Bronchial epithelial cell (primary cell): Measurements from ENCODE around the gene TMSB10. TPM values are rescaled to one million over a fixed set of nuclear protein-coding genes. Genes with fewer than 3 reads are reported as not detected.

Experiments used
- DNase-seq: peaks from one replicate; pipeline ENCODE4 v3.0.0-alpha.2; 2010; ENCODE audit warnings: low read depth
- FAIRE-seq: peaks from 2 replicates; lab custom pipeline; 2011; peaks lifted over from hg19 to GRCh38; lab: Jason Lieb, UNC
- H3K27me3 ChIP-seq: 2 replicates; pipeline ENCODE4 v1.5.1; 2011; ENCODE audit warnings: low read length; ENCODE audit not compliant: control insufficient read depth, insufficient read depth
- H3K36me3 ChIP-seq: 2 replicates; pipeline ENCODE4 v1.5.1; 2011; ENCODE audit warnings: low read length; ENCODE audit not compliant: control insufficient read depth, insufficient read depth
- H3K4me3 ChIP-seq: 2 replicates; pipeline ENCODE4 v1.5.1; 2011; ENCODE audit warnings: mild to moderate bottlenecking, low read depth, low read length, control low read depth
- CTCF ChIP-seq: IDR thresholded peaks from 2 replicates; pipeline ENCODE4 v1.5.1; 2011; ENCODE audit warnings: mild to moderate bottlenecking, moderate library complexity, low read length, control low read depth, inconsistent platforms; ENCODE audit not compliant: insufficient read depth, severe bottlenecking
- total RNA-seq: library from RNA; depleted of rRNA; stranded (reverse); fragments of >200 nt; gene quantifications from 2 replicates; pipeline ENCODE4 v1.2.1, GENCODE V29; 2014

TMSB10 gene
- total RNA-seq, 1 donor from 2014 or later = 8,033 TPM

GRCh38 chr2:84878459-84878858 is 27.0 kb upstream of the TMSB10 start:
- TF ChIP-seq CTCF = no peak
- H3K27me3 ChIP-seq = peaks cover 15% of the 10 kb centered on the region
- FAIRE-seq = no peak
- DNase-seq = no peak
- no peaks in the 10 kb centered on the region for H3K36me3 ChIP-seq
- H3K4me3 ChIP-seq = no peak overlapping the region

GRCh38 chr2:84878896-84879583 is 26.4 kb upstream of the TMSB10 start:
- no peak for TF ChIP-seq CTCF
- H3K4me3 ChIP-seq = no peak overlapping the region
- H3K27me3 ChIP-seq = peaks cover 15% of the 10 kb centered on the region
- no peak for DNase-seq
- FAIRE-seq = no peak
- no peaks in the 10 kb centered on the region for H3K36me3 ChIP-seq

GRCh38 chr2:84879584-84880394 is 25.7 kb upstream of the TMSB10 start:
- no peak for TF ChIP-seq CTCF
- Histone ChIP-seq H3K27me3 (peaks cover 15% of the 10 kb centered on the region), H3K4me3 (no peak overlapping the region), H3K36me3 (no peaks in the 10 kb centered on the region)
- DNase-seq = no peak
- no peak for FAIRE-seq

- DNase-seq = no peak
- Histone ChIP-seq H3K27me3 (peaks cover 15% of the 10 kb centered on the region), H3K36me3 (no peaks in the 10 kb centered on the region), H3K4me3 (peak overlapping the region; percentile 38)
- TF ChIP-seq CTCF = no peak
- FAIRE-seq = no peak
Observed at GRCh38 chr2:84880395-84880644, 25.1 kb upstream of the TMSB10 start.

- DNase-seq (no peak), FAIRE-seq (no peak)
- peak within 1 kb of the TSS; percentile 38 for H3K4me3 ChIP-seq
- TF ChIP-seq CTCF = no peak
- H3K36me3 ChIP-seq = no peaks in the 10 kb centered on the region
- peaks cover 15% of the 10 kb centered on the region for H3K27me3 ChIP-seq
Observed at GRCh38 chr2:84880645-84881521, 24.6 kb upstream of the TMSB10 start, which contains the start of gene TRABD2A. Gene TRABD2A (minus strand): TSS chr2:84881084. CDS start chr2:84881039, 45 bp downstream.
